K562 (cell line): ENCODE results near the gene ANKRD13A. TPM values are rescaled to one million over a fixed set of nuclear protein-coding genes. Genes with fewer than 3 reads are reported as not detected.

Experiments
- ATAC-seq: fragments of 200-7000 bp; cut with Tn5 transposase; 3 replicates; pipeline ENCODE4 v1.9.1; 2020; ENCODE audit warnings: moderate library complexity
- BruUV-seq: library from RNA; stranded (reverse); fragments of 400-500 nt; replicated peaks from 2 replicates; lab custom pipeline; 2021; lab: Mats Ljungman, UMichigan
- CTCF ChIA-PET: fragments of 300-600 bp; formaldehyde crosslinking; extraction: SDS; loops from one replicate; lab custom pipeline; 2021; ENCODE audit warnings: low intra/inter-chr PET ratio; lab: Yijun Ruan, JAX
- POLR2A ChIA-PET: fragments of 300-600, 350-650 bp; sonication (Branson Sonifier 250); formaldehyde crosslinking; extraction: SDS; loops from one replicate; lab custom pipeline; 2021; ENCODE audit warnings: antibody characterized with exemption, inconsistent platforms; lab: Yijun Ruan, JAX
- DNase-seq, 4 experiments: peaks; one replicate each; pipeline versions ENCODE4 v3.0.0 to v3.0.0-alpha.2; 2011 to 2018; ENCODE audit warnings: low spot score in 3 of 4, mixed read lengths in 3 of 4; ENCODE audit errors: extremely low read depth in 1 of 4
- FAIRE-seq: peaks from 2 replicates; lab custom pipeline; 2011; peaks lifted over from hg19 to GRCh38; lab: Jason Lieb, UNC
- H2AFZ ChIP-seq: 2 replicates; pipeline ENCODE4 v1.6.0; 2011; ENCODE audit warnings: low read depth, low read length, control low read depth, inconsistent platforms
- H3K27ac ChIP-seq: fragments of 200-600 bp; 3 replicates; pipeline ENCODE4 v1.8.0; 2011; ENCODE audit warnings: low read depth, mild to moderate bottlenecking, control low read depth, inconsistent platforms, low read length, moderate library complexity, mixed read lengths; ENCODE audit errors: extremely low read depth
- H3K27me3 ChIP-seq, 2 experiments: fragments of 300-600 bp in 1 of 2; 2 replicates in 1 of 2; 3 replicates in 1 of 2; pipeline versions ENCODE4 v1.6.0 to v1.8.0; 2011; ENCODE audit warnings: inconsistent platforms in 2 of 2, low read length in 2 of 2, mild to moderate bottlenecking in 1 of 2, mixed read lengths in 1 of 2, moderate library complexity in 1 of 2; ENCODE audit not compliant: control insufficient read depth in 2 of 2, insufficient read depth in 2 of 2
- H3K36me3 ChIP-seq: fragments of 300-600 bp; 3 replicates; pipeline ENCODE4 v1.8.0; 2011; ENCODE audit warnings: mild to moderate bottlenecking, low read length, inconsistent platforms; ENCODE audit not compliant: control insufficient read depth, insufficient read depth
- H3K4me1 ChIP-seq, 2 experiments: fragments of 200-600 bp in 1 of 2; replicated peaks in 1 of 2; 2 replicates in 1 of 2; 3 replicates in 1 of 2; pipeline versions ENCODE4 v1.5.1 to v1.8.0; 2011; ENCODE audit warnings: inconsistent platforms in 2 of 2, low read length in 2 of 2, mild to moderate bottlenecking in 1 of 2, mixed read lengths in 1 of 2, moderate library complexity in 1 of 2; ENCODE audit not compliant: control insufficient read depth in 2 of 2, insufficient read depth in 2 of 2
- H3K4me2 ChIP-seq: 2 replicates; pipeline ENCODE4 v1.6.1; 2011; ENCODE audit warnings: low read length, control low read depth, inconsistent platforms, mixed read lengths; ENCODE audit not compliant: insufficient read depth
- H3K4me3 ChIP-seq: fragments of 200-600 bp; sonication (generic), shearing (Covaris generic); 2 replicates; pipeline ENCODE4 v1.5.1; 2016; ENCODE audit warnings: control low read depth, inconsistent platforms
- H3K79me2 ChIP-seq: fragments of 200-600 bp; 3 replicates; pipeline ENCODE4 v1.8.0; 2011; ENCODE audit warnings: low read length, inconsistent platforms; ENCODE audit not compliant: control insufficient read depth, insufficient read depth
- H3K9ac ChIP-seq, 2 experiments: 2 replicates each; pipeline versions ENCODE4 v1.6.0 to v1.6.1; 2011; ENCODE audit warnings: low read depth in 2 of 2, low read length in 2 of 2, control low read depth in 1 of 2, inconsistent platforms in 1 of 2, mild to moderate bottlenecking in 1 of 2, mixed read lengths in 1 of 2; ENCODE audit not compliant: insufficient read depth in 1 of 2
- H3K9me1 ChIP-seq: one replicate; pipeline ENCODE4 v1.6.0; 2011; ENCODE audit warnings: inconsistent platforms, mild to moderate bottlenecking, low read length, moderate library complexity; ENCODE audit not compliant: control insufficient read depth, insufficient read depth
- H3K9me3 ChIP-seq: replicated peaks from 2 replicates; pipeline ENCODE4 v1.5.1; 2011; ENCODE audit warnings: low read depth, low read length, inconsistent platforms; ENCODE audit not compliant: control insufficient read depth, insufficient read depth
- H4K20me1 ChIP-seq: replicated peaks from 2 replicates; pipeline ENCODE4 v1.6.1; 2011; ENCODE audit warnings: low read length, inconsistent platforms, mixed read lengths; ENCODE audit not compliant: control insufficient read depth, insufficient read depth
- CAMTA2 ChIP-seq: fragments of 250-450 bp; sonication (Bioruptor Pico); conservative IDR thresholded peaks from 2 replicates; pipeline ENCODE4 v1.5.1; 2022
- CCNT2 ChIP-seq: IDR thresholded peaks from 2 replicates; pipeline ENCODE4 v1.6.1; 2011; ENCODE audit warnings: borderline replicate concordance, low read depth, mild to moderate bottlenecking, moderate library complexity, mixed read lengths, low read length; ENCODE audit not compliant: insufficient read length; ENCODE audit errors: extremely low read depth
- CREB3 ChIP-seq: fragments of 450-650 bp; conservative IDR thresholded peaks from 2 replicates; pipeline ENCODE4 v1.6.1; 2016; ENCODE audit warnings: missing genetic modification characterization, low read depth, mild to moderate bottlenecking, missing compliant biosample characterization, moderate library complexity
- MCM5 ChIP-seq: fragments of 450-650 bp; IDR thresholded peaks from 2 replicates; pipeline ENCODE4 v1.6.1; 2016; ENCODE audit warnings: low read depth
- POLR2H ChIP-seq: IDR thresholded peaks from 2 replicates; pipeline ENCODE4 v1.6.1; 2016; ENCODE audit warnings: missing genetic modification characterization, low read depth, mild to moderate bottlenecking, control low read depth, missing compliant biosample characterization, moderate library complexity
- SMC3 ChIP-seq: conservative IDR thresholded peaks from 2 replicates; pipeline ENCODE4 v1.6.1; 2011; ENCODE audit warnings: low read depth, low read length, improper control_type of control experiment; ENCODE audit not compliant: insufficient read depth
- TCF7L2 ChIP-seq: fragments of 150-350 bp; IDR thresholded peaks from 2 replicates; pipeline ENCODE4 v1.6.1; 2016; ENCODE audit warnings: low read depth, mild to moderate bottlenecking, low read length, moderate library complexity
- TCFL5 ChIP-seq: fragments of 250-450 bp; sonication (Bioruptor Pico); conservative IDR thresholded peaks from 2 replicates; pipeline ENCODE4 v1.6.1; 2021; ENCODE audit warnings: mild to moderate bottlenecking, moderate library complexity, matching md5 sums
- ZKSCAN1 ChIP-seq: fragments of 150-350 bp; IDR thresholded peaks from 2 replicates; pipeline ENCODE4 v1.6.1; 2016; ENCODE audit warnings: low read depth, low read length
- ZNF165 ChIP-seq: fragments of 250-450 bp; sonication (Bioruptor Pico); IDR thresholded peaks from 2 replicates; pipeline ENCODE4 v1.4.0; 2020; ENCODE audit warnings: borderline replicate concordance
- ZNF280A ChIP-seq: fragments of 450-650 bp; IDR thresholded peaks from 2 replicates; pipeline ENCODE4 v1.6.1; 2018; ENCODE audit warnings: mild to moderate bottlenecking, low read depth; ENCODE audit not compliant: partially characterized antibody
- ZNF431 ChIP-seq: sonication (generic); formaldehyde crosslinking; IDR thresholded peaks from 2 replicates; pipeline ENCODE4 v1.8.0; 2022; ENCODE audit warnings: mild to moderate bottlenecking, missing genetic modification reagents
- ZNF780A ChIP-seq: fragments of 250-450 bp; sonication (Bioruptor Pico); IDR thresholded peaks from 2 replicates; pipeline ENCODE4 v1.5.0; 2021; ENCODE audit warnings: mild to moderate bottlenecking
- WGBS: fragments of 100-300 bp; shearing (Covaris generic); methylation state at CpG from one replicate; pipeline ENCODE4 v1.1.6; 2016; ENCODE audit warnings: low coverage, mixed read lengths; ENCODE audit not compliant: insufficient coverage; ENCODE audit errors: missing lambda C conversion rate; 5-methylcytosine and 5-hydroxymethylcytosine counted together
- in situ Hi-C: fragments of 300-500 bp; cut with MboI; formaldehyde crosslinking; loops from 4 replicates; pipeline ENCODE4 v1.15.0; 2018; ENCODE audit warnings: inconsistent platforms, mixed read lengths
- intact Hi-C: fragments of 100-400 bp; cut with micrococcal nuclease; formaldehyde crosslinking; loops from 2 replicates; pipeline ENCODE4 v1.14.2; 2022
- polyA plus RNA-seq, 8 experiments: library from polyadenylated mRNA; depleted of rRNA in 4 of 8; stranded (reverse) in 5 of 8; unstranded in 3 of 8; fragments of >200 nt; fragmentation: Nextera tagmentation in 2 of 8; fragmentation: Illumina TruSeq in 1 of 8; extraction: Ambion mirVana in 2 of 8; extraction: Trizol in 1 of 8; gene quantifications; 2 replicates each; pipeline versions ENCODE4 v1.2.1 to v1.2.3, GENCODE V29; 2011 to 2014; ENCODE audit warnings: inconsistent platforms in 1 of 8, missing spikeins in 1 of 8
- total RNA-seq, 7 experiments: library from RNA; depleted of rRNA in 6 of 7; stranded (reverse); fragments of >200 nt in 6 of 7; fragmentation: Illumina TruSeq in 2 of 7; extraction: Trizol in 2 of 7; gene quantifications; 2 replicates each; pipeline versions ENCODE4 v1.2.1 to v1.2.3, GENCODE V29; 2011 to 2021; ENCODE audit warnings: low replicate concordance in 1 of 7

The ANKRD13A gene
- total and polyA plus RNA-seq, 9 of the 15 experiments (the other 6 are each of a cell fraction or from before 2014, with no cell fraction given) = 5.0 to 55.0 (median 41.5) TPM

- no peak for FAIRE-seq
Measured at GRCh38 chr12:109966546-109966945, 32.7 kb upstream of the ANKRD13A start.

GRCh38 chr12:109967383-109968031 lies 31.7 kb upstream of the ANKRD13A start:
- WGBS = 64% methylated on average over 8 of the region's 8 CpGs
- Histone ChIP-seq H3K27ac (no peak overlapping the region), H3K79me2 (no peaks in the 10 kb centered on the region), H3K36me3 (peaks cover 55% of the 10 kb centered on the region; the same call in 2 of the 3 replicates), H2AFZ (no peak overlapping the region), H3K9ac (no peak overlapping the region), H3K4me3 (no peak overlapping the region), H3K27me3 (no peaks in the 10 kb centered on the region), H3K4me1 (no peaks in the 10 kb centered on the region), H4K20me1 (no peaks in the 10 kb centered on the region), H3K9me1 (no peaks in the 10 kb centered on the region), H3K4me2 (no peak overlapping the region), H3K9me3 (no peaks in the 10 kb centered on the region)
- ATAC-seq (no peak), DNase-seq (peak in 2 of 4 experiments; percentile 20 to 35), FAIRE-seq (peak; percentile 62)
- no TSS peak for BruUV-seq
- CTCF ChIA-PET = no interaction called here
- in situ Hi-C loops (no loop called here), intact Hi-C loops (no loop called here)
- POLR2A ChIA-PET = interaction anchor here (0.6 to 1.5 kb wide), 3 partner anchors 9 to 41 kb away, joined by 3 to 5 read pairs (median 4); no protein-coding TSS in a partner anchor
- no peak for TF ChIP-seq ZNF431 (CRISPR knock-in tag)
- TF ChIP-seq ZNF780A (CRISPR knock-in tag) = no peak
- no peak for TF ChIP-seq POLR2H (tag)
- TF ChIP-seq ZKSCAN1 = no peak
- TF ChIP-seq ZNF165 (CRISPR knock-in tag) = no peak
- no peak for TF ChIP-seq ZNF280A
- no peak for TF ChIP-seq CREB3 (tag)
- TF ChIP-seq TCFL5 (CRISPR knock-in tag) = no peak
- no peak for TF ChIP-seq CAMTA2 (CRISPR knock-in tag)
- TF ChIP-seq SMC3 = no peak
- no peak for TF ChIP-seq CCNT2

More at GRCh38 chr12:109966546-109966945, 32.7 kb upstream of the ANKRD13A start:
- in situ Hi-C loops = no loop called here
- ATAC-seq = no peak
- Histone ChIP-seq H3K4me3 (no peak overlapping the region), H3K9me3 (no peaks in the 10 kb centered on the region), H3K9ac (no peak overlapping the region), H3K9me1 (no peaks in the 10 kb centered on the region), H3K27me3 (no peaks in the 10 kb centered on the region), H3K4me2 (no peak overlapping the region), H3K79me2 (no peaks in the 10 kb centered on the region), H4K20me1 (no peaks in the 10 kb centered on the region), H3K4me1 (no peaks in the 10 kb centered on the region), H2AFZ (no peak overlapping the region), H3K36me3 (peaks cover 59% of the 10 kb centered on the region; the same call in 2 of the 3 replicates), H3K27ac (no peak overlapping the region)
- no TSS peak for BruUV-seq
- DNase-seq = no peak
- intact Hi-C loops = no loop called here
- 82% methylated on average over 4 of the region's 4 CpGs for WGBS
- POLR2A ChIA-PET = interaction anchor here (0.6 kb wide), 1 partner anchor 593 kb away, joined by 3 read pairs; no protein-coding TSS in a partner anchor
- CTCF ChIA-PET = no interaction called here
- no peak for TF ChIP-seq MCM5
- TF ChIP-seq TCF7L2 = no peak
